Omental fat pad (tissue), 4 donors: ENCODE data around the gene HDAC3. TPM values are rescaled to one million over a fixed set of nuclear protein-coding genes. Genes with fewer than 3 reads are reported as not detected.

Source experiments
- ATAC-seq: fragments of 150-250 bp; one replicate; pipeline ENCODE4 v1.9.1; 2016; ENCODE audit warnings: mild to moderate bottlenecking, moderate library complexity; ENCODE audit not compliant: low FRiP score
- DNase-seq: peaks from one replicate; pipeline ENCODE4 v3.0.0-alpha.2; 2019; ENCODE audit warnings: low spot score
- total RNA-seq, 4 donors: library from RNA; depleted of rRNA; stranded (reverse); fragments of >200 nt; gene quantifications; one replicate each; pipeline ENCODE4 v1.1.0, GENCODE V29; 2016
- TF ChIP-seq, protein P1 (sequence below), 3 donors: fragments of 450-650 bp; IDR thresholded peaks; one replicate each; pipeline ENCODE4 v1.5.1; 2016 to 2017; ENCODE audit warnings: antibody characterized with exemption in 3 of 3, mild to moderate bottlenecking in 3 of 3, moderate library complexity in 2 of 3

HDAC3 gene
- total RNA-seq, 4 donors from 2014 or later, result 31.5 to 50.6 (median 38.5) TPM

DNA sequence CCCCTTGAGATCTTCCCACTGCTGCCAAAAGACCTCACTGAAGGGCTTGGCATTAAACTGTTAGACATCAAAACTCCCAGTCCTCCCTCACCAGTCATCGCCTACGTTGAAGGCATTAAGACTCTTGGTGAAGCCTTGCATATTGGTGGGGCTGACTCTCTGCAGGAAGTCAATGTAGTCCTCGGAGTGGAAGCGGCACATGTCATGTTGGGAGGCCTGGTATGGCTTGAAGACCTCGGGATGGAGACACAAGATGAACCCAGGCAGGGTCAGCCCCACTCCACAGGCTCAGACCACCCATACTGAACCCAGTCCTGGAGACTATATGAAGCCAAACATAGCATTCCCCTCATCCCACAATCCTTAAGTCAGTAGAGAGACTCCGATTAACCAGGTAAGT lies 1.9 kb downstream of the HDAC3 start:
- ATAC-seq (no peak), DNase-seq (no peak)
- TF ChIP-seq, protein P1, sequence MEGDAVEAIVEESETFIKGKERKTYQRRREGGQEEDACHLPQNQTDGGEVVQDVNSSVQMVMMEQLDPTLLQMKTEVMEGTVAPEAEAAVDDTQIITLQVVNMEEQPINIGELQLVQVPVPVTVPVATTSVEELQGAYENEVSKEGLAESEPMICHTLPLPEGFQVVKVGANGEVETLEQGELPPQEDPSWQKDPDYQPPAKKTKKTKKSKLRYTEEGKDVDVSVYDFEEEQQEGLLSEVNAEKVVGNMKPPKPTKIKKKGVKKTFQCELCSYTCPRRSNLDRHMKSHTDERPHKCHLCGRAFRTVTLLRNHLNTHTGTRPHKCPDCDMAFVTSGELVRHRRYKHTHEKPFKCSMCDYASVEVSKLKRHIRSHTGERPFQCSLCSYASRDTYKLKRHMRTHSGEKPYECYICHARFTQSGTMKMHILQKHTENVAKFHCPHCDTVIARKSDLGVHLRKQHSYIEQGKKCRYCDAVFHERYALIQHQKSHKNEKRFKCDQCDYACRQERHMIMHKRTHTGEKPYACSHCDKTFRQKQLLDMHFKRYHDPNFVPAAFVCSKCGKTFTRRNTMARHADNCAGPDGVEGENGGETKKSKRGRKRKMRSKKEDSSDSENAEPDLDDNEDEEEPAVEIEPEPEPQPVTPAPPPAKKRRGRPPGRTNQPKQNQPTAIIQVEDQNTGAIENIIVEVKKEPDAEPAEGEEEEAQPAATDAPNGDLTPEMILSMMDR (IDR thresholded peaks at IDR 0.05), result no peak

DNA sequence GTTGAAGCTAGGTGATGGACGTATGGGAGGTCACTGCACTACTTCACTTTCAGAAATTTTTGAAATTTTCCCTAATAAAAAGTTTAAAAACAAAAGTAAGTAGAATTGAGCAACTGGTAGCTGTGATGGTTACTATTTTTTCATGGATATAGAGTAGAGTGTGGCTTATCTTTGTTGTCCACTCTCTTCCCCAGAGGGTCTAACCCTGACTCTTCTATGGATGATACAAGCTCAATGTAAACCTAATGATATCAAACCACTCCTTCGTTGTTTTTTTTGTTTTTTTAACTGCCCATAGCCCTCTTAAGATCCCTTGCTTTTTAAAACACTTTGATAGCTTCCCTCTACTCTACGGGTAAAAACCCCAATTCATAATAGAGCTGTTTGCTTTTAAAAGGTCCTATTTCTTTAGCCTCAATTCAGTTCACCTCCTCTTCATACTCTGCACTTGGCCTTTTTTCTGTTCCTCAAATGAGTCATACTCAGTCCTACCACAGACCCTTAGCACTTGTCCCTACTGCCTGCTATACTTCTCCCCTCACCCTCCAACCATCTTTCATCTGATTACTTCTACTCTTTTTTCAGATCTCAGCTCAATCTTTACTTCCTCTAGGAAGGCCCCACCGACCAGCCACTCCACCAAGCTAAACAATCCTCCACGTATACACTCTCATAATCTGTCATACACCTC lies 2.6 kb downstream of the HDAC3 start:
- DNase-seq, result no peak
- no peak for ATAC-seq

DNA sequence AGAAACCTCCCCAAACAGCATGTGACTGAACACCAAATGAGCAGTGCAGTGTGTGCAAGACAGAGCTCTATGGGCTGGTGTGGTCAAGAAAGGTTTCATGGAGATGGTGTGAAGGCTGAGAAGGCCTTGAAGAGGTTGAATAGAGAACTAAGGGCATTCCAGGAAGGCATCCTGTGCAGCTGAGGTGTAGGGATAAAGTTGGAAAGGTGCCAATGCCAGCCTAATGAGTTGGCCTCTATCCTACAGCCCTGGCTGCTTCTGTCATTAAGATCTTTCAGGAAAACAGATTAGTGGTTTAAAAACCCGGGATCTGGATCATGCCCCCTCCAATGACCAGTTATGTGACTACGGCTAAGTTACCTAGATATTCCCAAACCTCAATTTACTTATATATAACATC lies 4.0 kb downstream of the HDAC3 start:
- ATAC-seq (no peak), DNase-seq (no peak)
- TF ChIP-seq, protein P1 (IDR thresholded peaks at IDR 0.05), result no peak

More for the DNA sequence above, 2.6 kb downstream of the HDAC3 start:
- TF ChIP-seq, protein P1 (IDR thresholded peaks at IDR 0.05), result no peak

GRCh38 chr5:141630570-141631140 lies 6.0 kb downstream of the HDAC3 start:
- TF ChIP-seq, protein P1 (IDR thresholded peaks at IDR 0.05), result no peak
- DNase-seq, result no peak
- ATAC-seq, result no peak

GRCh38 chr5:141628175-141628788 lies 8.4 kb downstream of the HDAC3 start:
- no peak for ATAC-seq
- DNase-seq, result no peak
- TF ChIP-seq, protein P1 (IDR thresholded peaks at IDR 0.05), result no peak

DNA sequence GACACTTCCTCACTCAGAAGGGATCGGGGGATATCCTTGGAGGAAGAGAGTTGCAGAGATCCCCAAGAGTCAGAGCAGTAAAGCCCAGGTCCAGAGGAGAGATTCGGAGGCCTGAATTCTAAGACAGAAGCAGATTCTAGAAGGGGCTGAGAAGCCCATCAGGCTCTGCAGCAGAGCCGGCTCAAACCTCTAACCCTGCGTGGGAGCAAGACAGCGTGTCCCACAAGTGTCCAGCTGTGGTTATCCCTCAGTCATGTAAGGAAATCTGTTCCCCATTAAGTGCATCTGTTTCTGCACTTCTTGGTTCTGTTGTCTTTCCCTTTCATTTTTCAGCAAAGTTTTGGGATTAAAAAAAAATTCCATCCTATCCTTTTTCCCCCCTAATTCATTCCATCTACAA lies 13.0 kb downstream of the HDAC3 start:
- no peak for ATAC-seq

More for the DNA sequence above, 13.0 kb downstream of the HDAC3 start:
- TF ChIP-seq, protein P1 (IDR thresholded peaks at IDR 0.05), result no peak
- no peak for DNase-seq
